Measurements from ENCODE around the gene SOD3. TPM values are rescaled to one million over a fixed set of nuclear protein-coding genes. Genes with fewer than 3 reads are reported as not detected.

Gene SOD3
- total RNA-seq, 1 donor from 2014 or later = 22.9 TPM

- H3K4me3 Mint-ChIP-seq (ENCODE audit: unreplicated experiment) = no peak overlapping the region
- H3K27ac Mint-ChIP-seq (ENCODE audit: unreplicated experiment) = no peak overlapping the region
- peaks cover 3% of the 10 kb centered on the region for H3K9me3 Mint-ChIP-seq (ENCODE audit: low read depth)
- H3K27me3 Mint-ChIP-seq (ENCODE audit: low read depth) = no peaks in the 10 kb centered on the region
- TF ChIP-seq CTCF (IDR thresholded peaks at IDR 0.05) = no peak
- no peak for DNase-seq (ENCODE audit: low spot score)
- H3K36me3 Mint-ChIP-seq (ENCODE audit: low read depth) = peaks cover 14% of the 10 kb centered on the region
- H3K4me1 Mint-ChIP-seq (ENCODE audit: low read depth) = peaks cover 5% of the 10 kb centered on the region
Measured at GRCh38 chr4:24842356-24842755, 47.0 kb downstream of the SOD3 start.

GRCh38 chr4:24843096-24843495 lies 47.7 kb downstream of the SOD3 start:
- no peak overlapping the region for H3K27ac Mint-ChIP-seq (ENCODE audit: unreplicated experiment)
- no peak for TF ChIP-seq CTCF (IDR thresholded peaks at IDR 0.05)
- peaks cover 12% of the 10 kb centered on the region for H3K36me3 Mint-ChIP-seq (ENCODE audit: low read depth)
- peaks cover 3% of the 10 kb centered on the region for H3K9me3 Mint-ChIP-seq (ENCODE audit: low read depth)
- H3K4me1 Mint-ChIP-seq (ENCODE audit: low read depth) = peaks cover 3% of the 10 kb centered on the region
- H3K27me3 Mint-ChIP-seq (ENCODE audit: low read depth) = no peaks in the 10 kb centered on the region
- no peak overlapping the region for H3K4me3 Mint-ChIP-seq (ENCODE audit: unreplicated experiment)
- no peak for DNase-seq (ENCODE audit: low spot score)

- no peak for TF ChIP-seq CTCF (IDR thresholded peaks at IDR 0.05)
- peaks cover 3% of the 10 kb centered on the region for H3K9me3 Mint-ChIP-seq (ENCODE audit: low read depth)
- H3K36me3 Mint-ChIP-seq (ENCODE audit: low read depth) = peaks cover 12% of the 10 kb centered on the region
- H3K4me3 Mint-ChIP-seq (ENCODE audit: unreplicated experiment) = no peak overlapping the region
- H3K4me1 Mint-ChIP-seq (ENCODE audit: low read depth) = peaks cover 6% of the 10 kb centered on the region
- no peak for DNase-seq (ENCODE audit: low spot score)
- no peaks in the 10 kb centered on the region for H3K27me3 Mint-ChIP-seq (ENCODE audit: low read depth)
- H3K27ac Mint-ChIP-seq (ENCODE audit: unreplicated experiment) = no peak overlapping the region
Measured at GRCh38 chr4:24845132-24845531, 49.8 kb downstream of the SOD3 start.

GRCh38 chr4:24845902-24846301 lies 50.5 kb downstream of the SOD3 start:
- Mint-ChIP-seq H3K9me3 (ENCODE audit: low read depth) (peaks cover 1% of the 10 kb centered on the region), H3K36me3 (ENCODE audit: low read depth) (peaks cover 6% of the 10 kb centered on the region), H3K4me1 (ENCODE audit: low read depth) (peaks cover 13% of the 10 kb centered on the region), H3K27me3 (ENCODE audit: low read depth) (no peaks in the 10 kb centered on the region), H3K4me3 (ENCODE audit: unreplicated experiment) (no peak overlapping the region), H3K27ac (ENCODE audit: unreplicated experiment) (no peak overlapping the region)
- TF ChIP-seq CTCF (IDR thresholded peaks at IDR 0.05) = no peak
- DNase-seq (ENCODE audit: low spot score) = no peak

GRCh38 chr4:24846716-24847115 lies 51.3 kb downstream of the SOD3 start:
- no peak for TF ChIP-seq CTCF (IDR thresholded peaks at IDR 0.05)
- no peak overlapping the region for H3K27ac Mint-ChIP-seq (ENCODE audit: unreplicated experiment)
- no peak for DNase-seq (ENCODE audit: low spot score)
- H3K9me3 Mint-ChIP-seq (ENCODE audit: low read depth) = no peaks in the 10 kb centered on the region
- H3K27me3 Mint-ChIP-seq (ENCODE audit: low read depth) = no peaks in the 10 kb centered on the region
- peaks cover 19% of the 10 kb centered on the region for H3K4me1 Mint-ChIP-seq (ENCODE audit: low read depth)
- no peak overlapping the region for H3K4me3 Mint-ChIP-seq (ENCODE audit: unreplicated experiment)
- H3K36me3 Mint-ChIP-seq (ENCODE audit: low read depth) = peaks cover under 1% of the 10 kb centered on the region

Measured in chondrocyte (in vitro differentiated cells).